Ishikawa (cell line): ENCODE data around the gene AHCYL1.

Experiments
- CEBPB ChIP-seq: IDR thresholded peaks from 2 replicates; pipeline ENCODE4 v1.6.1; 2012
- CREB1 ChIP-seq: IDR thresholded peaks from 2 replicates; pipeline ENCODE4 v1.6.1; 2012; ENCODE audit warnings: low read depth
- EGR1 ChIP-seq: IDR thresholded peaks from 2 replicates; pipeline ENCODE4 v1.6.1; 2012
- EP300 ChIP-seq: IDR thresholded peaks from 2 replicates; pipeline ENCODE4 v1.6.1; 2012; ENCODE audit warnings: borderline replicate concordance
- FOXM1 ChIP-seq: IDR thresholded peaks from 2 replicates; pipeline ENCODE4 v1.6.1; 2012; ENCODE audit warnings: low read depth, borderline replicate concordance
- MAX ChIP-seq: IDR thresholded peaks from 2 replicates; pipeline ENCODE4 v1.6.1; 2012
- NFIC ChIP-seq: IDR thresholded peaks from 2 replicates; pipeline ENCODE4 v1.6.1; 2012
- RAD21 ChIP-seq: IDR thresholded peaks from 2 replicates; pipeline ENCODE4 v1.6.1; 2012; ENCODE audit warnings: low read depth
- REST ChIP-seq: IDR thresholded peaks from 2 replicates; pipeline ENCODE4 v1.6.1; 2012; ENCODE audit warnings: low read depth, mild to moderate bottlenecking
- TAF1 ChIP-seq: IDR thresholded peaks from 2 replicates; pipeline ENCODE4 v1.6.1; 2012; ENCODE audit warnings: low read depth, mild to moderate bottlenecking
- TCF12 ChIP-seq: IDR thresholded peaks from 2 replicates; pipeline ENCODE4 v1.6.1; 2012; ENCODE audit warnings: low read depth
- TEAD4 ChIP-seq: IDR thresholded peaks from 2 replicates; pipeline ENCODE4 v1.6.1; 2012
- YY1 ChIP-seq: IDR thresholded peaks from 2 replicates; pipeline ENCODE4 v1.6.1; 2012; ENCODE audit warnings: low read depth
- ZBTB7A ChIP-seq: IDR thresholded peaks from 2 replicates; pipeline ENCODE4 v1.6.1; 2012; ENCODE audit warnings: low read depth
- TF ChIP-seq, protein P1 (sequence below): IDR thresholded peaks from 2 replicates; pipeline ENCODE4 v1.6.1; 2012

The AHCYL1 gene

DNA sequence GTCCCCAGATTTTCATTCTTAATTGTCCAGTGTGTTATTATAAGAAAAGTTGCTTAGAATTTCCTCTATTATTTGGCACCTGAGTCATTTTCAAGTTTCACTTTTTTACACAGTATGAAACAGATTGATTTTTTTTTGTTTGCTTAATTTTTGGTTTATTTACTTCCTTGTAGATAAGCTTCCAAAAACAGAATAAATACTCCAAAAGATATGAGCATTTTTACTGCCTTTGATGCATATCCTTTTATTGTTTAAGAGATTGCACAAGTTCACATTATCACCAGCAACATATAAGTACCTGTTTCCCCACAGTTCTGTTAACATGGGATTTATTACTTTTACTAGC lies 36.3 kb upstream of the AHCYL1 start:
- no peak for TF ChIP-seq REST
- TF ChIP-seq CREB1: no peak
- TF ChIP-seq NFIC: no peak
- TF ChIP-seq ZBTB7A: no peak
- no peak for TF ChIP-seq TAF1
- TF ChIP-seq MAX: no peak
- TF ChIP-seq TEAD4: no peak
- no peak for TF ChIP-seq CEBPB
- no peak for TF ChIP-seq EP300
- TF ChIP-seq FOXM1: no peak
- TF ChIP-seq YY1: no peak
- TF ChIP-seq, protein P1, sequence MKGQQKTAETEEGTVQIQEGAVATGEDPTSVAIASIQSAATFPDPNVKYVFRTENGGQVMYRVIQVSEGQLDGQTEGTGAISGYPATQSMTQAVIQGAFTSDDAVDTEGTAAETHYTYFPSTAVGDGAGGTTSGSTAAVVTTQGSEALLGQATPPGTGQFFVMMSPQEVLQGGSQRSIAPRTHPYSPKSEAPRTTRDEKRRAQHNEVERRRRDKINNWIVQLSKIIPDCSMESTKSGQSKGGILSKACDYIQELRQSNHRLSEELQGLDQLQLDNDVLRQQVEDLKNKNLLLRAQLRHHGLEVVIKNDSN: no peak
- no peak for TF ChIP-seq RAD21
- TF ChIP-seq EGR1: no peak
- TF ChIP-seq TCF12: no peak

GRCh38 chr1:109950038-109950437 lies 34.5 kb upstream of the AHCYL1 start:
- no peak for TF ChIP-seq MAX
- TF ChIP-seq TAF1: no peak
- no peak for TF ChIP-seq TCF12
- TF ChIP-seq RAD21: no peak
- no peak for TF ChIP-seq YY1
- TF ChIP-seq FOXM1: no peak

DNA sequence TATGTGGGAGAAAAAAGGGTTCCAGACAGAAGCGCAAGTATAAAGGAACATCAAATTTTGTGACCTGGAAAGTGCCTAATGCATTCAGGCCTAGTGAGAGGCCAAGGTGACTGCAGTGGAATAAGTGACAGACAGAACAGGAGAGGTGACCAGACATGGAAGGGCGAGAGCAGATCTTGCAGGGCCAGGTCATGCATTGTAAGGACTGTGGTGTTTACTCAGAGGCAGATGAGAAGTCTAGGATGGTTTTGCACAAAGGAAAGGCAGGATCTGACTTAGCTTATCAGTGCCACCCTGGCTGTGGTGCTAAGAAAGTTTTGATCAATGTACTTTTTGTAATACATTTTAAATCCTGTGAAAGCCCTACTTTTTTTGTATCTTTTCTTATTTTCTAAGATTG lies 34.1 kb upstream of the AHCYL1 start:
- no peak for TF ChIP-seq TCF12
- TF ChIP-seq EGR1: no peak
- no peak for TF ChIP-seq FOXM1
- no peak for TF ChIP-seq TAF1
- no peak for TF ChIP-seq EP300
- TF ChIP-seq CREB1: no peak
- TF ChIP-seq, protein P1: no peak
- no peak for TF ChIP-seq ZBTB7A
- TF ChIP-seq CEBPB: no peak
- no peak for TF ChIP-seq TEAD4
- TF ChIP-seq RAD21: no peak
- TF ChIP-seq MAX: no peak
- TF ChIP-seq YY1: no peak
- no peak for TF ChIP-seq NFIC

- no peak for TF ChIP-seq REST
- no peak for TF ChIP-seq YY1
- no peak for TF ChIP-seq FOXM1
- no peak for TF ChIP-seq TAF1
- TF ChIP-seq CEBPB: no peak
- TF ChIP-seq TCF12: no peak
- TF ChIP-seq, protein P1: no peak
- no peak for TF ChIP-seq MAX
- no peak for TF ChIP-seq EP300
- no peak for TF ChIP-seq RAD21
- TF ChIP-seq EGR1: no peak
- TF ChIP-seq ZBTB7A: no peak
- no peak for TF ChIP-seq CREB1
- TF ChIP-seq TEAD4: no peak
- TF ChIP-seq NFIC: no peak
These were observed 30.5 kb upstream of the AHCYL1 start for GRCh38 chr1:109954041-109954512.

GRCh38 chr1:109959632-109959973 lies 25.0 kb upstream of the AHCYL1 start:
- no peak for TF ChIP-seq RAD21
- no peak for TF ChIP-seq CEBPB
- TF ChIP-seq ZBTB7A: no peak
- no peak for TF ChIP-seq FOXM1
- no peak for TF ChIP-seq TEAD4
- no peak for TF ChIP-seq TAF1
- TF ChIP-seq MAX: no peak
- no peak for TF ChIP-seq YY1
- TF ChIP-seq EP300: no peak
- TF ChIP-seq, protein P1: no peak
- no peak for TF ChIP-seq REST
- TF ChIP-seq TCF12: no peak
- no peak for TF ChIP-seq CREB1
- no peak for TF ChIP-seq NFIC
- no peak for TF ChIP-seq EGR1
